Measurements from ENCODE around the gene AP3S2.
"Not testable (repeated sequence)": the region's sequence is repeated elsewhere in the genome, so short reads cannot be mapped to it uniquely, and the experiment has no call there.

AP3S2 gene

DNA sequence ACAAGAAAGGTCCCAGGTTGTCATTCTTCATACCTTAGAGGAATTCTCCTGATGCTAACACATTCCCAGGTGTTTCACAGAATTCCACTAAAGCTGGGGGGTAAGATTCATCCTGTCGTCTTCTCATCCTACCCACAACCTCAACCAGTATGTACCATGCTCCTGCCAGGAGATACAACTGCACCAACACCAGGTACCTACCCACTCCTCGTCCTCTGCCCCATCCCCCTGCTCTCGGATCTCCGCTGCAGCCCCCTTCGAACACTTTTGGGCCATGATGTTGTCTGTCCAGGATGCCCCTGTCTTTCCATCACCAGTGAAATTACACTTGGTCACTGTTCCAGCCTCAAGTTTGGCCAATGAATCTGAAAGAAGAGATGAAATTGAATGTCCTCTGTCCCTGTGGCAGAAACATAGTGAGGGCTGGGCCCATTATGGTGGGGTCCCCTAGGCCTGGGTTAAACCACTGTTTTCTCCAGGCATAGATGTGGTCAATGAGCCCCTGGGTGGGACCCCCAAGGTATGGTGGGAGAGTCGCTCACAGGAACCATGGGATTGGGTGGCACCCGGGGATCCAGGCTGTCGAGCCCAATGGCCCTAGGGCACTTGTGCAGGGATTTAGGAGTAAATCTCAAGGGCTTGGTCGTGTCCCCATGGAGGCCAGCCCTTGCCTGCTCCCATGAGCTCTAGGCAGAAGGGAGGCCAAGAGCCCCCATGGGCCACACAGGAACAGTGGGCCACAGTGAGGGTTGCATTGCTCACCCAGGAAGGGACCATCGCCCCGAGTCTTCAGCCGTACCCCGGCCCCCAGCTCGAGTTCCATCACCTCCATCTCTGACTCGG, 9.4 kb upstream of the AP3S2 start:
- DNase-seq (ENCODE audit: low read depth) = no peak

DNA sequence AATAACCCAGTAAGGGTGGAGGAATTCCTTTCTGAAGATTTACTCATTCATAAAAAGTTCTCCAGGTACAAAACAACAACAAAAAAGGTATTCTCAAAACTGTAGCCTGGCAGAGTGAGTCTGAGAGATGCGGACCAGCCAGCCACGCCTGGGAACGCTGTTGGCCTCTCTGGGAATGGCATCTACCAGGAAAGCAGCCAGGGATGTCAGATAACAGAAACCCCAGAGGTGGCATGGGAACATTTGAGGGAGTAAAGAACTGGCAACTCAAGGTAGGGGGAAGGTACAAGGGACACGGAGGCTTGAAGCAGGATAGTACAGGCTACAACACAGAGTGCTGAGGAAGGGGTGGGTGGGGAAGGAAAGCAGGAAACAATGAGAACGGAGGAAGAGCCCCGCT, 7.1 kb upstream of the AP3S2 start:
- DNase-seq (ENCODE audit: low read depth) = no peak

DNA sequence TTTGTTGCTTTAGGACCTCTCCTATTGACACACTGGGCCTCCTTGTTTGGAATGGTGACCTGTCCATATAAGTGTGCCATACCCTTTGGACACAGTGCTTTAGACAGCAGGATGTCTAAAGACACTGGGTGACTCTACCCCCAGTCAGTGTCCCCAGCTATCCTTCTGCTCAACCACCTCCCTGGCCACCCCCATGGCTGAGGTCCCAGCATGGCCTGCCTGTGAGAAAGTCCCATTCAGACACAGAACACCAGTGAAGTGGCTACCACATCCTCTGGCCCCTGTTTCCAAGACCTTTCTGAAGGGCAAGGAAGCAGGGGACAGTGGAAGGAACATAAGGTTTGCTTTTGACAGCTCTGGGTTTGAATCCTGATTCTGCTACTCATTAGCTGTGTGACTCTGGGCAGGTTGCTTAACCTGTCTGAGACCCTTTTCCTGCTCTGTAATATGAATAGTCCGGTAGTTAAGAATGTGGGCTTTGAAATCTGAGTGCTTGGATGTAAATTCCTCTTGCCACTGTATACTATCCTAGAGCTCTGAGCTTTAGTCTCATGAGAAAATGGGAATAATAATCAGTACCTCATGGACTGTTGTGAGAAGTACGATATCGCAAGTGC, 6.3 kb upstream of the AP3S2 start:
- no peak for DNase-seq (ENCODE audit: low read depth)

DNA sequence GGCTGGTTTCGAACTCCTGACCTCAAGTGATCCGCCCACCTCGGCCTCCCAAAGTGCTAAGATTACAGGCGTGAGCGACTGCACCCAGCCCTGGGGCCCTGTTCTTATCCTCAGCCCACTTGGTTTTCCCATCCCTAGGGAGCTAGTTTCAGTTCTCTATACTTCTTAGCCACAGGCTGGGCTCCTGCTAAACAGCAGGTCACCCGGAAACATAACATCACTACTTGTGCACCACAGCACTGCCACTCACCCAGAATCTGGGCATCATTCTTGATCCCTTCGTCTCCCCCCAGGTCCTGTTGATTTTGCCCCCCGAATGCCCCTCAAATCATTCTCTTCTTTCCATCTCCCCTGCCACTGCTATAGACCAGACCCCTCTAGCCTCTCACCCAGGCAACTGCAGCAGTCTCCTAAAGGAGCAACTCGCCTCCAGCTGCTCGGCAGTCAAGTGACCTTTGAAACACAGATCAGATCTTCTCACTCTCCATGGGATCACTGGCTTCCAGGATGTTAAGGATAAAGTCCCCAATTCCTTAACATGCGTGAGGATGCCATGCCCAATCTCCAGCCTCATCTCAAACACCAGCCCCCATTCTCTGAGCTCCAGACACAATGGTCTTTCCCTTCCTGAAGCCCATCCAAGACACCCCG, 5.6 kb upstream of the AP3S2 start:
- DNase-seq (ENCODE audit: low read depth) = no peak

DNA sequence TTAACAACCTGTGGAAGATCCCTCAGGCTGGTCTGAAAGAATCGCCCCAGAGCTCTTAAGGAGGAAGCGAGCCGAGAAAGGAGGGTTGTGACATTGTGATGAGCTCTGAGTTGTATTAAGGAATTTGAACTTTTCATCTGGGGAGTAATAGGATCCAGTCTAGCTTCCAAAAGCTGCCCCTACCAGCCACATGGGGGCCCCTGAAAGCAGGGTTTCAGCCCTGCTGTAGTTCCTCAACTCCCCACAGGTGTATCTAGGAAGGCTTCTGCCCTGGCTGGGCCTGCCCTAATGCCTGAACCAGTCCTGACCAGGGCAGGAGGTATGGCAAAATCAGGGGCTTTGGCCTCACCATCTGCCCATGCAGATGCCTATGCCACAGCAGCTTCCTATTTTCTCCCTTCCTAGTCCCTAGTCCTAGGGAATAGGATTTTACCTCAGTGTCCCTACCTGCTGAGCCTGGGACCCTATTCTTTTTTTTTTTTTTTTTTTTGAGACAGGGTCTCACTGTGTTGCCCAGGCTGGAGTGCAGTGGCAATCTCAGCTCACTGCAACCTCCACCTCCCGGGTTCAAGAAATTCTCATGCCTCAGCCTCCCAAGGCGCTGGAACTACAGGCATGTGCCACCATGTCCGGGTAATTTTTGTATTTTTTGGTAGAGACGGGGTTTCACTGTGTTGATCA, 5.0 kb upstream of the AP3S2 start:
- no peak for DNase-seq (ENCODE audit: low read depth)

DNA sequence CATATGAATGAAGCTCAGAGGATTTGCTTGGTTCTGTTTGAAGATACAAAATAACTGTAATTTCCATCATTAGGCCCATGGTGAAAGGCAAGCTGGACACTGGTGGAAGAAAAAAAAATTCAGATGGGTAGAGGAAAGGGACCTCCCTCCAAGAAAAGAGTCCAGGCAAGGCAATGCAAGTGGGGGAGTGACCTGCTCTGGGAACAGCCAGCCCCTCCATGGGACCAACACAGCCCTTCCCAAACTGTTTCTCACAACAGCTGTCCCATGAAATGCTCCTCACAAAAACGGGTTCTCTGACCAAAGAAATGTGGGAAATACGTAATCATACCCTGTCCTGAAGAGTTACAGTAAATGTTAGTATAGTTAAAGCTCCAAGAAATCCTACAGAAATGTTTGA, 4.4 kb upstream of the AP3S2 start:
- no peak for DNase-seq (ENCODE audit: low read depth)

DNA sequence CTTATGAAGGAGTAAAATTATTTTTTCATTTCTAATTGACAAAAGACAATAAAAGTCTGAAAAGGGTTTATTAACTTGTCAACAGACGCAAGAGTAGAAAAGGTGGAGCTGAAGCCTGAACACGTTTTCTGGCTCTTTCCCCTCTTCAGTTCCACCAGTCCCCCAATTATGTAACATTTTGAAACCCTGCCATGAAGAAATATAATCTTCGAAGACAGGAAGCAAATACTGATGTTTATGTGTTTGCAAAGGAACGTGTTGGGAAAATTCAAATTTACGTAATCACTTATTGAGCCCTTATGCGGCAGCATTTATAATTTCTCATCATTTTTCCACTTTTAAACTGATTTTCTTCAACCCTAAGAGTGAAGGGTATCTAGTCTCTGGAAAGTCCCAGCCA, 767 bp downstream of the AP3S2 start:
- DNase-seq (ENCODE audit: low read depth) = no peak

DNA sequence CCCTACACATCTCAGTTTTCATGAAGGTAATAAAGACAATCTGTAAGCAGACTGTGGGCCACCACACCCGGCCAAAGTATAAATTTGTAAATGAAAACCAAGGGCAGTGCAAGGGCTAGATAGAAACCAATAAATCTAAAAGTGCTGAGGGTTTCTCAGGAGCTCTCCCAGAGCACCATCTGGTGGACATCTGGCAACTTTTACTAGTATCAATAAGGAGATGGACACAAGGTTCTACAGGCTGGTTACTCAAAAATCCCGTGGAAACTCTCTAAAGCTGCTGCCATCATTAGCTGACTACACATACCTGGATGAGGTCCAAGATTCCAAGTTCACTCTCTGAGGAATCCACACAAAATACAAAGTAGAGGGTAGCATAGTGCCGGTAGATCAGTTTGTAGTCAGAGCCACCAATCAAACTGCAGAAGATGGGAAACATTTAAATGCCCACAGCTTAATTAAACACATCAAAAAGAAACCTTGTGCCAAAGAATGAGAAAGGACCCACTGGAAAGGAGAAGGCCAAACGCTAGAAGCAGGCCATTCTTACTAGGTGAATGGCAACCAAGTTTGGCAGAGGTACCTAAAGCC, 5.5 kb downstream of the AP3S2 start:
- DNase-seq (ENCODE audit: low read depth) = no peak

GRCh38 chr15:89885611-89886010, 8.2 kb downstream of the AP3S2 start:
- no peak for DNase-seq (ENCODE audit: low read depth)

DNA sequence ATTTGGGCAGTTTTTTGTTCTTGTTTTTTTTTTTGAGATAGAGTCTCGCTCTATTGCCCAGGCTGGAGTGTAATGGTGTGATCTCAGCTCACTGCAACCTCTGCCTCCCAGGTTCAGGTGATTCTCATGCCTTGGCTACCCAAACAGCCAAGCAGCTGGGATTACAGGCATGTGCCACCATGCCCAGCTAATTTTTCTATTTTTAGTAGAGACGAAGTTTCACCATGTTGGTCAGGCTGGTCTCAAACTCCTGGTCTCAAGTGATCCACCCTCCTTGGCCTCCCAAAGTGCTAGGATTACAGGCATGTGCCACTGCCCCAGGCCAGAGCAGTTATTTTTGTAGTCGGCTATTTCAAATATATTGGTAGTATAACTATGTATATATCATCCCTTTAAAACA, 8.6 kb downstream of the AP3S2 start:
- DNase-seq (ENCODE audit: low read depth) = not testable (repeated sequence)

DNA sequence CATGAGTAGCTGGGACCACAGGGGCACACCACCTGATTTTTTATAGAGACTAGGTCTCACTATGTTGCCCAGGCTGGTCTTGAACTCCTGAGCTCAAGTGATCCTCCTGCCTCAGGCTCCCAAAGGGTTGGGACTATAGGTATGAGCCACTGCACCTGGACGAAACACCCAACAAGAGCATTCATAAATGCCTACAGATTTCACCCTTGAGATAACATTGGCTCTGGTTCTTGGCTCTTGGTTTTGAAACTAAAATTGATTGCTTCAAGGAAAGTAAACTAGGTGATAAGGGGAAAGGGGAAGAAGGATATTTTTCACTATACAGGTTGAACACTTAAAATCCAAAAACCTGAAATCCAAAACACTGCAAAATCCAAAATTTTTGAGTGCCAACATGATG, 10.3 kb downstream of the AP3S2 start:
- no peak for DNase-seq (ENCODE audit: low read depth)

- no peak for DNase-seq (ENCODE audit: low read depth)
These were observed 13.1 kb downstream of the AP3S2 start for GRCh38 chr15:89880727-89881126.

- DNase-seq (ENCODE audit: low read depth) = no peak
These were observed 15.5 kb downstream of the AP3S2 start for GRCh38 chr15:89878323-89878722.

- no peak for DNase-seq (ENCODE audit: low read depth)
These were observed 16.7 kb downstream of the AP3S2 start for GRCh38 chr15:89877083-89877425.

DNA sequence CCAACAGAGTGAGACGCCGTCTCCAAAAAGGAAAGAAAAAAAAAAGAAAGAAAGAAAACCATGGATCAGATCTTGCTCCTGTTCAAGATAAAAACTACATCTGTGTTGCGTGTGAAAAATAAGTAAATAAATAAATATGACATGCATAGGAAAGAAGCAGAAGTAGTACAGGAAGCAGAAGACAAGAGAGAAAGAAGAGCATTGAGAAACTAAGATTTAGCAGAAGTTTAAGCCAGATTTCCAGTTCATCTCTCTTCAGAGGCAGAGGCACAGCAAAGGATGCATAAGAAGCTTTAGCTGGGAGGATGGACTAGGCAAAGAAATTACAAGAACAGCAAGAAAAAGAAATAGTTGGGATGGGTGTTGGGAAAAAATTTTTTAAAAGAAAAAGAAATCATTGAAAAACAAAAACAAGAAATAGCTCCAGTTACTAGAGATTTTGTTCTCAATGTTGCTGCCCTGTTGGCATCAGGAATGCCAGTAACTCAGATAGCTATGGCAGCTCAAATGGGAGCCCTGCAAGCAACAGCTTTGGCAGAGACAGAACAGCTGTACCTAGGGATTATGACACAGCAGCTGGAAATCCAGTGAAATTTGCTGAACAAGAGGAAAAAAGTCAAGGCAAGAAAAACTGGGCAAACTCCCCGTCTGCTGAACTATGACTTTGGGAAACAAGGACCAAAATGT, 17.3 kb downstream of the AP3S2 start:
- no peak for DNase-seq (ENCODE audit: low read depth)

- DNase-seq (ENCODE audit: low read depth) = no peak
These were observed 18.1 kb downstream of the AP3S2 start for GRCh38 chr15:89875741-89876140.

GRCh38 chr15:89874926-89875564, 18.7 kb downstream of the AP3S2 start:
- DNase-seq (ENCODE audit: low read depth) = peak; percentile 66

GRCh38 chr15:89870688-89871288, 23.0 kb downstream of the AP3S2 start:
- no peak for DNase-seq (ENCODE audit: low read depth)

GRCh38 chr15:89870006-89870405, 23.8 kb downstream of the AP3S2 start:
- no peak for DNase-seq (ENCODE audit: low read depth)

- DNase-seq (ENCODE audit: low read depth) = not testable (repeated sequence)
These were observed 24.3 kb downstream of the AP3S2 start for GRCh38 chr15:89869490-89869889.
